HepG2 (cell line): ENCODE results near the gene SEC61A2. TPM values are rescaled to one million over a fixed set of nuclear protein-coding genes. Genes with fewer than 3 reads are reported as not detected.

Experiments used
- ATAC-seq: fragments of 200-7000 bp; cut with Tn5 transposase; 3 replicates; pipeline ENCODE4 v1.9.1; 2020; ENCODE audit warnings: mild to moderate bottlenecking, moderate library complexity
- BruUV-seq: library from RNA; stranded (reverse); fragments of 400-500 nt; replicated peaks from 2 replicates; lab custom pipeline; 2021; lab: Mats Ljungman, UMichigan
- CTCF ChIA-PET: fragments of 300-600 bp; formaldehyde crosslinking; extraction: SDS; loops from one replicate; lab custom pipeline; 2021; ENCODE audit warnings: low total read pairs, inconsistent platforms, low intra/inter-chr PET ratio; lab: Yijun Ruan, JAX
- POLR2A ChIA-PET: fragments of 350-600 bp; sonication (Branson Sonifier 250); formaldehyde crosslinking; loops from one replicate; lab custom pipeline; 2020; ENCODE audit warnings: antibody characterized with exemption, inconsistent platforms; lab: Yijun Ruan, JAX
- DNase-seq: peaks from one replicate; pipeline ENCODE4 v3.0.0-alpha.2; 2015; ENCODE audit warnings: low spot score
- FAIRE-seq: peaks from 3 replicates; lab custom pipeline; 2011; peaks lifted over from hg19 to GRCh38; lab: Jason Lieb, UNC
- H2AFZ ChIP-seq: one replicate; pipeline ENCODE4 v1.6.1; 2011; ENCODE audit warnings: low read length, inconsistent platforms
- H3K27ac ChIP-seq: fragments of 300-600 bp; 3 replicates; pipeline ENCODE4 v1.8.0; 2011; ENCODE audit warnings: mixed run types, mild to moderate bottlenecking, mixed read lengths, low read length, inconsistent platforms; ENCODE audit not compliant: insufficient read depth; ENCODE audit errors: extremely low read length
- H3K27me3 ChIP-seq, 2 experiments: fragments of 200-600 bp in 1 of 2; 2 replicates in 1 of 2; 3 replicates in 1 of 2; pipeline versions ENCODE4 v1.6.0 to v1.8.0; 2011; ENCODE audit warnings: low read length in 2 of 2, mild to moderate bottlenecking in 2 of 2, moderate library complexity in 2 of 2, inconsistent platforms in 1 of 2; ENCODE audit not compliant: insufficient read depth in 2 of 2, control insufficient read depth in 1 of 2
- H3K36me3 ChIP-seq, 2 experiments: fragments of 200-600 bp in 1 of 2; replicated peaks in 1 of 2; 2 replicates in 1 of 2; 3 replicates in 1 of 2; pipeline versions ENCODE4 v1.5.1 to v1.8.0; 2011; ENCODE audit warnings: low read length in 2 of 2, inconsistent platforms in 1 of 2; ENCODE audit not compliant: insufficient read depth in 2 of 2, control insufficient read depth in 1 of 2
- H3K4me1 ChIP-seq: 2 replicates; pipeline ENCODE4 v1.5.1; 2012; ENCODE audit warnings: low read length, inconsistent platforms; ENCODE audit not compliant: insufficient read depth
- H3K4me2 ChIP-seq: 2 replicates; pipeline ENCODE4 v1.6.0; 2011; ENCODE audit warnings: low read depth, low read length, inconsistent platforms
- H3K4me3 ChIP-seq, 3 experiments: fragments of 200-600 bp in 1 of 3; sonication (generic), shearing (Covaris generic) in 1 of 3; replicated peaks in 1 of 3; 2 replicates each; pipeline ENCODE4 v1.5.1; 2011 to 2016; ENCODE audit warnings: low read length in 3 of 3, inconsistent platforms in 2 of 3, low read depth in 2 of 3, mild to moderate bottlenecking in 2 of 3, control low read depth in 1 of 3, mixed read lengths in 1 of 3; ENCODE audit not compliant: insufficient read depth in 1 of 3
- H3K79me2 ChIP-seq: one replicate; pipeline ENCODE4 v1.6.1; 2011; ENCODE audit warnings: low read length, inconsistent platforms; ENCODE audit not compliant: insufficient read depth
- H3K9ac ChIP-seq: 2 replicates; pipeline ENCODE4 v1.6.0; 2011; ENCODE audit warnings: mild to moderate bottlenecking, low read depth, low read length, inconsistent platforms; ENCODE audit not compliant: insufficient read depth
- H3K9me3 ChIP-seq: 2 replicates; pipeline ENCODE4 v1.5.1; 2012; ENCODE audit warnings: mild to moderate bottlenecking, low read length
- H4K20me1 ChIP-seq: 2 replicates; pipeline ENCODE4 v1.6.0; 2011; ENCODE audit warnings: inconsistent platforms, mild to moderate bottlenecking, low read length, moderate library complexity; ENCODE audit not compliant: insufficient read depth
- ATF4 ChIP-seq, 2 experiments: fragments of 450-650 bp in 1 of 2; sonication (generic) in 1 of 2; formaldehyde crosslinking; IDR thresholded peaks; 2 replicates each; pipeline versions ENCODE4 v1.5.0 to v1.8.0; 2020 to 2022; ENCODE audit warnings: mild to moderate bottlenecking in 1 of 2, missing genetic modification reagents in 1 of 2
- DBP ChIP-seq: sonication (generic); formaldehyde crosslinking; IDR thresholded peaks from 2 replicates; pipeline ENCODE4 v1.4.0; 2020; ENCODE audit warnings: missing genetic modification reagents; ENCODE audit errors: not compliant biosample characterization
- HOXA9 ChIP-seq: sonication (generic); formaldehyde crosslinking; IDR thresholded peaks from 2 replicates; pipeline ENCODE4 v1.8.1; 2022; ENCODE audit warnings: missing genetic modification reagents, mild to moderate bottlenecking, moderate library complexity, borderline replicate concordance
- MYC ChIP-seq: sonication (generic); formaldehyde crosslinking; IDR thresholded peaks from 2 replicates; pipeline ENCODE4 v1.9.0; 2021; ENCODE audit warnings: missing genetic modification reagents, borderline replicate concordance
- SNAPC2 ChIP-seq: sonication (generic); formaldehyde crosslinking; IDR thresholded peaks from 2 replicates; pipeline ENCODE4 v1.8.1; 2022; ENCODE audit warnings: mild to moderate bottlenecking, missing genetic modification reagents
- TEF ChIP-seq: sonication (generic); formaldehyde crosslinking; IDR thresholded peaks from 2 replicates; pipeline ENCODE4 v1.5.0; 2020; ENCODE audit warnings: missing genetic modification reagents
- ZBTB34 ChIP-seq: sonication (generic); formaldehyde crosslinking; IDR thresholded peaks from 2 replicates; pipeline ENCODE4 v1.8.0; 2022; ENCODE audit warnings: mild to moderate bottlenecking, missing genetic modification reagents
- ZNF282 ChIP-seq: fragments of 450-650 bp; IDR thresholded peaks from 2 replicates; pipeline ENCODE4 v1.6.1; 2018; ENCODE audit not compliant: partially characterized antibody
- ZNF510 ChIP-seq: sonication (generic); formaldehyde crosslinking; IDR thresholded peaks from 2 replicates; pipeline ENCODE4 v1.4.0; 2020; ENCODE audit warnings: low read depth, mild to moderate bottlenecking, missing genetic modification reagents
- ZNF720 ChIP-seq: sonication (generic); formaldehyde crosslinking; IDR thresholded peaks from 2 replicates; pipeline ENCODE4 v1.4.0; 2020; ENCODE audit warnings: missing genetic modification reagents
- WGBS: methylation state at CpG from one replicate; pipeline ENCODE4 v1.1.6; 2017; ENCODE audit warnings: low lambda C conversion rate; 5-methylcytosine and 5-hydroxymethylcytosine counted together
- in situ Hi-C: cut with HindIII; loops from 2 replicates; pipeline ENCODE4 v1.10.0; 2017; ENCODE audit warnings: low pct_unique_long_range_greater_than_20kb; ENCODE audit not compliant: extremely low pct_ligation_motif_present
- intact Hi-C: fragments of 100-400 bp; cut with micrococcal nuclease; formaldehyde crosslinking; loops from one replicate; pipeline ENCODE4 v1.10.0; 2022; ENCODE audit not compliant: unreplicated experiment
- polyA plus RNA-seq, 8 experiments: library from polyadenylated mRNA; depleted of rRNA in 3 of 8; stranded (reverse) in 7 of 8; unstranded in 1 of 8; fragments of >200 nt; fragmentation: Illumina TruSeq in 4 of 8; extraction: Trizol in 4 of 8; gene quantifications; 2 replicates each; pipeline versions ENCODE4 v1.2.1 to v1.2.3, GENCODE V29; 2011 to 2016; ENCODE audit warnings: low read depth in 4 of 8, missing spikeins in 1 of 8, mixed read lengths in 1 of 8; ENCODE audit not compliant: insufficient read depth in 1 of 8
- total RNA-seq, 5 experiments: library from RNA; depleted of rRNA; stranded (reverse); fragments of >200 nt; fragmentation: Illumina TruSeq; extraction: Trizol; gene quantifications; 2 replicates each; pipeline ENCODE4 v1.2.3, GENCODE V29; 2016; ENCODE audit warnings: low read depth in 1 of 5
- TF ChIP-seq, protein P1 (sequence below): IDR thresholded peaks from 2 replicates; pipeline ENCODE4 v1.6.1; 2016; ENCODE audit warnings: missing compliant biosample characterization, missing genetic modification reagents, borderline replicate concordance

Gene SEC61A2
- total and polyA plus RNA-seq, 2 of the 13 experiments (the other 11 are each of a cell fraction or from before 2014, with no cell fraction given) = 5.5 to 7.4 TPM

DNA sequence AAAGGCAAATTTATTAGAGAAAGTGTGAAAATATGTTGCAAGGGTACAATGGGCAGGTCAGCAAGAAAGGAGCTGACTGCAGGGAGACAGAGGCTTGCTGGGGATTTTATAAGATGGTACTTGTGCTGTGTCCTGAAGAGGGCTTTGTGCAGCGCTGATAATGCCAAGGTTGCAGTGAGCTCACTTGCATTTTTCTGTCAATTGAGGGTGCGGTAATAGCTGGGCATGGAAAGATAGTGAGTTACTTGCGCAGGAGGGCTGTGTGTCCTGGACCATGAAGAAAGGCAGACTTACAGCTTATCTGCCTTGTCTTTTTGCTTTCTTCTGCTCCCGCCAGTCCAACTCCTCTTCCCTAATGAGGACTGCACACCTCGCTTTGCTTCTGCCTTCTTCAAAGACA lies 79.0 kb downstream of the SEC61A2 start:
- FAIRE-seq (no peak), DNase-seq (no peak), ATAC-seq (no peak)
- no TSS peak for BruUV-seq
- Histone ChIP-seq H3K79me2 (peaks cover 12% of the 10 kb centered on the region), H3K4me3 (no peak overlapping the region), H3K9ac (no peak overlapping the region), H3K36me3 (peaks cover 13 to 70% of the 10 kb centered on the region in 2 experiments), H4K20me1 (0 out of 2 replicates have a peak, but pooled peaks cover 3% of the 10 kb centered on the region), H3K27ac (no peak overlapping the region), H3K4me1 (no peaks in the 10 kb centered on the region), H2AFZ (no peak overlapping the region), H3K27me3 (no peaks in the 10 kb centered on the region), H3K9me3 (no peaks in the 10 kb centered on the region), H3K4me2 (no peak overlapping the region)
- in situ Hi-C loops = no loop called here
- TF ChIP-seq MYC (CRISPR knock-in tag) = no peak
- no peak for TF ChIP-seq ATF4 (CRISPR knock-in tag; IDR thresholded peaks at IDR 0.05)
- no peak for TF ChIP-seq ZNF282
- no peak for TF ChIP-seq SNAPC2 (CRISPR knock-in tag)
- TF ChIP-seq ZBTB34 (CRISPR knock-in tag) = no peak
- TF ChIP-seq ZNF510 = no peak
- no peak for TF ChIP-seq ZNF720
- TF ChIP-seq, protein P1, sequence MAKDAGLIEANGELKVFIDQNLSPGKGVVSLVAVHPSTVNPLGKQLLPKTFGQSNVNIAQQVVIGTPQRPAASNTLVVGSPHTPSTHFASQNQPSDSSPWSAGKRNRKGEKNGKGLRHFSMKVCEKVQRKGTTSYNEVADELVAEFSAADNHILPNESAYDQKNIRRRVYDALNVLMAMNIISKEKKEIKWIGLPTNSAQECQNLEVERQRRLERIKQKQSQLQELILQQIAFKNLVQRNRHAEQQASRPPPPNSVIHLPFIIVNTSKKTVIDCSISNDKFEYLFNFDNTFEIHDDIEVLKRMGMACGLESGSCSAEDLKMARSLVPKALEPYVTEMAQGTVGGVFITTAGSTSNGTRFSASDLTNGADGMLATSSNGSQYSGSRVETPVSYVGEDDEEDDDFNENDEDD (CRISPR knock-in tag) = no peak
- no peak for TF ChIP-seq DBP
- no peak for TF ChIP-seq HOXA9
- no peak for TF ChIP-seq TEF
- ChIA-PET CTCF (no interaction called here), POLR2A (no interaction called here)
- intact Hi-C loops = no loop called here
- 97% methylated on average over 5 of the region's 5 CpGs for WGBS
